Iris pigment epithelial cell (primary cell): Measurements from ENCODE around the gene ZNF438.
"Not testable (repeated sequence)": the region's sequence is repeated elsewhere in the genome, so short reads cannot be mapped to it uniquely, and the experiment has no call there.

Source experiments
- DNase-seq: peaks from one replicate; pipeline ENCODE4 v3.0.0-alpha.2; 2011; ENCODE audit warnings: low read depth

The ZNF438 gene

GRCh38 chr10:30987463-30987862 lies 44.2 kb downstream of the ZNF438 start:
- DNase-seq = no peak

- DNase-seq = peak; percentile 90
These were observed 45.6 kb downstream of the ZNF438 start for GRCh38 chr10:30986053-30986555.

GRCh38 chr10:30985512-30985911 lies 46.2 kb downstream of the ZNF438 start:
- peak; percentile 76 for DNase-seq

GRCh38 chr10:30984563-30985328 lies 46.9 kb downstream of the ZNF438 start:
- DNase-seq = peak; percentile 70

GRCh38 chr10:30983209-30983608 lies 48.5 kb downstream of the ZNF438 start:
- DNase-seq = not testable (repeated sequence)

GRCh38 chr10:30980951-30981616 lies 50.6 kb downstream of the ZNF438 start:
- peak; percentile 43 for DNase-seq

- DNase-seq = no peak
These were observed 51.7 kb downstream of the ZNF438 start for GRCh38 chr10:30979956-30980355.

GRCh38 chr10:30978843-30979242 lies 52.8 kb downstream of the ZNF438 start:
- no peak for DNase-seq

GRCh38 chr10:30977385-30977784 lies 54.3 kb downstream of the ZNF438 start:
- no peak for DNase-seq

- DNase-seq = no peak
These were observed 56.8 kb downstream of the ZNF438 start for GRCh38 chr10:30974773-30975415.

GRCh38 chr10:30974355-30974754 lies 57.3 kb downstream of the ZNF438 start:
- DNase-seq = no peak

- DNase-seq = no peak
These were observed 57.9 kb downstream of the ZNF438 start for GRCh38 chr10:30973737-30974136.

- DNase-seq = peak; percentile 50
These were observed 60.8 kb downstream of the ZNF438 start for GRCh38 chr10:30970760-30971460.

GRCh38 chr10:30968711-30969110 lies 63.0 kb downstream of the ZNF438 start:
- no peak for DNase-seq

- no peak for DNase-seq
These were observed 63.8 kb downstream of the ZNF438 start for GRCh38 chr10:30967650-30968410.

- no peak for DNase-seq
These were observed 67.4 kb downstream of the ZNF438 start for GRCh38 chr10:30963992-30964930.

GRCh38 chr10:30962522-30962921 lies 69.1 kb downstream of the ZNF438 start:
- no peak for DNase-seq

GRCh38 chr10:30959836-30960210 lies 71.8 kb downstream of the ZNF438 start:
- no peak for DNase-seq

GRCh38 chr10:30949218-30949617 lies 82.4 kb downstream of the ZNF438 start:
- not testable (repeated sequence) for DNase-seq

GRCh38 chr10:30944005-30944404 lies 87.7 kb downstream of the ZNF438 start:
- no peak for DNase-seq
